Epithelial cell of proximal tubule (primary cell): ENCODE data around the gene WNT3A. TPM values are rescaled to one million over a fixed set of nuclear protein-coding genes. Genes with fewer than 3 reads are reported as not detected.

ENCODE experiments used
- DNase-seq: peaks from one replicate; pipeline ENCODE4 v3.0.0-alpha.2; 2011; ENCODE audit warnings: low read depth
- H3K4me3 ChIP-seq: 2 replicates; pipeline ENCODE4 v1.5.1; 2011; ENCODE audit warnings: low read depth, mild to moderate bottlenecking, low read length
- CTCF ChIP-seq: conservative IDR thresholded peaks from 2 replicates; pipeline ENCODE4 v1.5.1; 2012; ENCODE audit warnings: low read depth, mild to moderate bottlenecking, low read length
- total RNA-seq: library from RNA; depleted of rRNA; stranded (reverse); fragments of >200 nt; gene quantifications from 2 replicates; pipeline ENCODE4 v1.2.3, GENCODE V29; 2015

Gene WNT3A
- total RNA-seq, 1 donor from 2014 or later = not detected

- DNase-seq = no peak
- no peak for TF ChIP-seq CTCF
- no peak overlapping the region for H3K4me3 ChIP-seq
These were observed 61.6 kb downstream of the WNT3A start for GRCh38 chr1:228068359-228068758.

GRCh38 chr1:228070173-228070572 is 63.4 kb downstream of the WNT3A start:
- TF ChIP-seq CTCF = no peak
- no peak for DNase-seq
- H3K4me3 ChIP-seq = no peak overlapping the region

GRCh38 chr1:228070851-228071250 is 64.1 kb downstream of the WNT3A start:
- H3K4me3 ChIP-seq = no peak overlapping the region
- DNase-seq = no peak
- TF ChIP-seq CTCF = no peak

- no peak overlapping the region for H3K4me3 ChIP-seq
- DNase-seq = no peak
- no peak for TF ChIP-seq CTCF
These were observed 65.2 kb downstream of the WNT3A start for GRCh38 chr1:228071839-228072657.

GRCh38 chr1:228072658-228073043 is 65.9 kb downstream of the WNT3A start:
- no peak for DNase-seq
- TF ChIP-seq CTCF = no peak
- H3K4me3 ChIP-seq = no peak overlapping the region

- no peak for DNase-seq
- no peak for TF ChIP-seq CTCF
- H3K4me3 ChIP-seq = no peak overlapping the region
These were observed 66.5 kb downstream of the WNT3A start for GRCh38 chr1:228073061-228073856.
